ENCODE measurements around the gene CDC6.

DNA sequence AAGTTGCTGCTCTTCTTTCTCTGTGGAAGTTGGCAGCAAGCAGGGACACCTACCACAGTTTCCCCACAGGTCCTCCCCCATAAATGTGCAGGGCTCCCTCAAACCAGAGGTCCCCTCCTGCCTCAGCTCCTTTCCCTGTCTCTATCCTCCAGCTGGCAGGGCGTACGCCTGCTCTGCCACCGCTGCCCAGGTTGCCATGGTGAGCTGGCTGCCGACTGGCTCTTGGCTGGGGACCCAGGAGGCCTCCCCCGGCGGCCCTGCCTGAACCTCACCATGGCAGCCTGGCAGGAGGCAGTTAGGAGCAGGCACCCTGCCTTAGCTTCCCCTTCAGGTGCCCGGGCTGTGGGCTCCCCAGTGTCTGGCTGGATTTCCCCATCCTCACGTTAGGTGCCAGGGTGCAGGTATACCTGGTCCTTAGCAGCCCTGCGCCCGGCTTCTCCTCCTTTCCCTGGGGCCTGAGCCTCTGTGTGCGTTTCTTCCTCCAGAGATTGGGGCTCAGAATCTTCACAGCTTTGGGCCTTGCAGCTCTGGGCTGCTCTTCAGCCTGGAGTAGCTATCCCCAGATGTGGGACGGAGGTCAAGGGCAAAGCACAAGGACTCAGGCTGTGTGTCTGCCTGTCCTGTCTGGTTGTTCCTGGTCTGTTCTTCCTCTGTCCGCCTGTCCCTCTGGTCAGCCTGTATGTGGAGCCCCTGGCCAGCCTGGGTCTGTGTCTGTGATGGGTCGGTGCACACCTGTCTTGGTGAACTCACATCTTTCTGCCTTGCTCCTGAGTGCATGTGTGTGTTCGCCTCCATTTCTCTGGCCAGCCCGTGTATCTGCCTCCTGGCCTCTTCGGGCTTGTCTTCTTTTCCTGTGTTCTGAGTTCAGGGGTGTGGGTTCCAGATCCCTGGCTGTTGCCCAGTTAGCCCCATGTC is 61.1 kb downstream of the CDC6 start:
- TF ChIP-seq POLR2A (IDR thresholded peaks at IDR 0.05; ENCODE audit: extremely low read depth, insufficient read length) (no peak), MYC (IDR thresholded peaks at IDR 0.05; ENCODE audit: low read depth, low read length) (no peak)
- TF ChIP-seq, protein P1, sequence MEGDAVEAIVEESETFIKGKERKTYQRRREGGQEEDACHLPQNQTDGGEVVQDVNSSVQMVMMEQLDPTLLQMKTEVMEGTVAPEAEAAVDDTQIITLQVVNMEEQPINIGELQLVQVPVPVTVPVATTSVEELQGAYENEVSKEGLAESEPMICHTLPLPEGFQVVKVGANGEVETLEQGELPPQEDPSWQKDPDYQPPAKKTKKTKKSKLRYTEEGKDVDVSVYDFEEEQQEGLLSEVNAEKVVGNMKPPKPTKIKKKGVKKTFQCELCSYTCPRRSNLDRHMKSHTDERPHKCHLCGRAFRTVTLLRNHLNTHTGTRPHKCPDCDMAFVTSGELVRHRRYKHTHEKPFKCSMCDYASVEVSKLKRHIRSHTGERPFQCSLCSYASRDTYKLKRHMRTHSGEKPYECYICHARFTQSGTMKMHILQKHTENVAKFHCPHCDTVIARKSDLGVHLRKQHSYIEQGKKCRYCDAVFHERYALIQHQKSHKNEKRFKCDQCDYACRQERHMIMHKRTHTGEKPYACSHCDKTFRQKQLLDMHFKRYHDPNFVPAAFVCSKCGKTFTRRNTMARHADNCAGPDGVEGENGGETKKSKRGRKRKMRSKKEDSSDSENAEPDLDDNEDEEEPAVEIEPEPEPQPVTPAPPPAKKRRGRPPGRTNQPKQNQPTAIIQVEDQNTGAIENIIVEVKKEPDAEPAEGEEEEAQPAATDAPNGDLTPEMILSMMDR (IDR thresholded peaks at IDR 0.05; ENCODE audit: low read depth, low read length) = no peak
- TF ChIP-seq, protein P2, sequence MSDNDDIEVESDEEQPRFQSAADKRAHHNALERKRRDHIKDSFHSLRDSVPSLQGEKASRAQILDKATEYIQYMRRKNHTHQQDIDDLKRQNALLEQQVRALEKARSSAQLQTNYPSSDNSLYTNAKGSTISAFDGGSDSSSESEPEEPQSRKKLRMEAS (IDR thresholded peaks at IDR 0.05; ENCODE audit: low read depth, low read length) = no peak

Measured in NB4 (cell line).